DMS153 (cell line): ENCODE results near the gene TRPM7.
"Not testable (repeated sequence)": the region's sequence is repeated elsewhere in the genome, so short reads cannot be mapped to it uniquely, and the experiment has no call there.

Experiments
- DNase-seq: peaks from one replicate; lab custom pipeline; 2025; lab: John Stamatoyannopoulos, UW

Gene TRPM7

GRCh38 chr15:50655555-50655954 lies 31.0 kb downstream of the TRPM7 start:
- no peak for DNase-seq

- DNase-seq = no peak
These were observed 33.3 kb downstream of the TRPM7 start for GRCh38 chr15:50653156-50653743.

- DNase-seq = no peak
These were observed 33.9 kb downstream of the TRPM7 start for GRCh38 chr15:50652671-50653070.

GRCh38 chr15:50641318-50641717 lies 45.3 kb downstream of the TRPM7 start:
- no peak for DNase-seq

- no peak for DNase-seq
These were observed 50.5 kb downstream of the TRPM7 start for GRCh38 chr15:50636146-50636545.

GRCh38 chr15:50633653-50634052 lies 52.9 kb downstream of the TRPM7 start:
- no peak for DNase-seq

GRCh38 chr15:50628421-50628820 lies 58.2 kb downstream of the TRPM7 start:
- no peak for DNase-seq

GRCh38 chr15:50627351-50628055 lies 59.1 kb downstream of the TRPM7 start:
- no peak for DNase-seq

- no peak for DNase-seq
These were observed 61.9 kb downstream of the TRPM7 start for GRCh38 chr15:50624616-50625168.

- not testable (repeated sequence) for DNase-seq
These were observed 64.1 kb downstream of the TRPM7 start for GRCh38 chr15:50622361-50622943.

GRCh38 chr15:50616960-50617359 lies 69.6 kb downstream of the TRPM7 start:
- DNase-seq = not testable (repeated sequence)

GRCh38 chr15:50616554-50616953 lies 70.0 kb downstream of the TRPM7 start:
- not testable (repeated sequence) for DNase-seq

- no peak for DNase-seq
These were observed 73.0 kb downstream of the TRPM7 start for GRCh38 chr15:50613600-50613999.

GRCh38 chr15:50607129-50607528 lies 79.5 kb downstream of the TRPM7 start:
- no peak for DNase-seq

GRCh38 chr15:50605462-50605861 lies 81.1 kb downstream of the TRPM7 start:
- DNase-seq = no peak

- DNase-seq = not testable (repeated sequence)
These were observed 84.6 kb downstream of the TRPM7 start for GRCh38 chr15:50602028-50602427.

- no peak for DNase-seq
These were observed 92.3 kb downstream of the TRPM7 start for GRCh38 chr15:50594311-50594710.

GRCh38 chr15:50593761-50594160 lies 92.8 kb downstream of the TRPM7 start:
- DNase-seq = no peak

GRCh38 chr15:50590288-50590687 lies 96.3 kb downstream of the TRPM7 start:
- DNase-seq = no peak

GRCh38 chr15:50577492-50577891 lies 109.1 kb downstream of the TRPM7 start:
- DNase-seq = no peak

GRCh38 chr15:50576166-50576565 lies 110.4 kb downstream of the TRPM7 start:
- no peak for DNase-seq

GRCh38 chr15:50573842-50574241 lies 112.8 kb downstream of the TRPM7 start:
- not testable (repeated sequence) for DNase-seq

- no peak for DNase-seq
These were observed 122.8 kb downstream of the TRPM7 start for GRCh38 chr15:50563756-50564155.
